HG03571 (cell line): ENCODE measurements around the gene STK11.

Source experiments
- ATAC-seq: cut with Tn5 transposase; IDR thresholded peaks from one replicate; pipeline ENCODE4 v1.9.1; 2021; ENCODE audit not compliant: unreplicated experiment

Gene STK11, protein sequence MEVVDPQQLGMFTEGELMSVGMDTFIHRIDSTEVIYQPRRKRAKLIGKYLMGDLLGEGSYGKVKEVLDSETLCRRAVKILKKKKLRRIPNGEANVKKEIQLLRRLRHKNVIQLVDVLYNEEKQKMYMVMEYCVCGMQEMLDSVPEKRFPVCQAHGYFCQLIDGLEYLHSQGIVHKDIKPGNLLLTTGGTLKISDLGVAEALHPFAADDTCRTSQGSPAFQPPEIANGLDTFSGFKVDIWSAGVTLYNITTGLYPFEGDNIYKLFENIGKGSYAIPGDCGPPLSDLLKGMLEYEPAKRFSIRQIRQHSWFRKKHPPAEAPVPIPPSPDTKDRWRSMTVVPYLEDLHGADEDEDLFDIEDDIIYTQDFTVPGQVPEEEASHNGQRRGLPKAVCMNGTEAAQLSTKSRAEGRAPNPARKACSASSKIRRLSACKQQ

DNA sequence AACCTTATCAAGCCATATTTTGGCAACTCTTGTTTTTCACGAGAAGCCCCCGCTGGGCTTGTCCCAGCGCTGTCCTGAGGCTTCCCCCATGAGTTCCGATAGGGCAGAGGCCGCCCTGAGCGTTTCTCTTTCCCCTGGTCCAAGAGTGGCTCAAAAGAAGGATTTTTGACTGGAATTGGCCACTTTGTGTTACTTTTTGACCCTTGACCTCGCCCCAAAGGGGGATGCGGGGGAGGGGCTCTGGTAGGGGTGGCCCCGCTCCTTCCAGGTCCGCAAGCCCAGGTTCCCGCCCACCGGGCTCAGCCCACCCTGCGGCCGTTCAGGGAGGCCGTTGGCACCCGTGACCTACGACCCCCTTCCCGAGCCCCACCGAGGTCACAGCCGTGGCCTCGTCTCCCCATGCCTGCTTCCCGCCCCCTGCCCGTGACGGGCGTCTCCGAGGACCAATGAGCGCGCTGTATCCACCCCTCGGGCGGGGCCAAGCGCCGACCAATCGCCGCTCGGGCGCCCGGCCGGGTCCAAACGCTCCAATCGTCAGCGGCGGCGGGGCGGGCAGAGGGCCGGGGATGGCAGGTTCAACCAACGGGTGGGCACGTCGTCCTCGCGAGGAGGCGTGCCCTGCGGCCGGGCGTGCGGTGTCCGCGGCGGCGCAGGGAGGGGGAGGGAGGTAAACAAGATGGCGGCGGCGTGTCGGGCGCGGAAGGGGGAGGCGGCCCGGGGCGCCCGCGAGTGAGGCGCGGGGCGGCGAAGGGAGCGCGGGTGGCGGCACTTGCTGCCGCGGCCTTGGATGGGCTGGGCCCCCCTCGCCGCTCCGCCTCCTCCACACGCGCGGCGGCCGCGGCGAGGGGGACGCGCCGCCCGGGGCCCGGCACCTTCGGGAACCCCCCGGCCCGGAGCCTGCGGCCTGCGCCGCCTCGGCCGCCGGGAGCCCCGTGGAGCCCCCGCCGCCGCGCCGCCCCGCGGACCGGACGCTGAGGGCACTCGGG lies at the start of gene STK11:
STK11 (plus strand) TSS at position 665 of the 986 bp plus-strand sequence. CDS start 1,136 bp downstream, outside the sequence.
- peak; percentile 67 for ATAC-seq

DNA sequence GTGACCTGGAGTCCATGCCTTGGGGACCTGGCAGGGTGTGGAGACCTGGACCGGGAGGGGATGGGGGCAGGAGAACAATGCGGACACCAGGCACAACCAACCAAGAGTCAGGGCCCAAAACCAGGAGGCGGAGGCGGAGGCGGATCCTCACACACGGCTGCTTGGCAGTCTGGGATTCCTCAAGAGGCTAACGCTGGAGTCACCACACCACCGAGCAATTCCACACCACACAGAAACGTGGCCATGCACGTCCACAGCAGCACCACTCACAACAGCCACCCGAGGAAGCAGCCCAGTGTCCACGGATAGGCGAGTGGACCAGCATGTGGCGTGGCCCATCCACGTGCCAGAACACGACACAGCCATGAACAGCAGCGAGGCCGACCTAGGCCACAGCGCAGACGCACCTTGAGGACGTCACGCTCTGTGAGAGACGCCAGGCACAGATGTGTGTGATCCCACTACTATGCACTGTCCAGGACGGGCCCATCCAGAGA lies 49.2 kb upstream of the STK11 start:
- ATAC-seq = no peak

DNA sequence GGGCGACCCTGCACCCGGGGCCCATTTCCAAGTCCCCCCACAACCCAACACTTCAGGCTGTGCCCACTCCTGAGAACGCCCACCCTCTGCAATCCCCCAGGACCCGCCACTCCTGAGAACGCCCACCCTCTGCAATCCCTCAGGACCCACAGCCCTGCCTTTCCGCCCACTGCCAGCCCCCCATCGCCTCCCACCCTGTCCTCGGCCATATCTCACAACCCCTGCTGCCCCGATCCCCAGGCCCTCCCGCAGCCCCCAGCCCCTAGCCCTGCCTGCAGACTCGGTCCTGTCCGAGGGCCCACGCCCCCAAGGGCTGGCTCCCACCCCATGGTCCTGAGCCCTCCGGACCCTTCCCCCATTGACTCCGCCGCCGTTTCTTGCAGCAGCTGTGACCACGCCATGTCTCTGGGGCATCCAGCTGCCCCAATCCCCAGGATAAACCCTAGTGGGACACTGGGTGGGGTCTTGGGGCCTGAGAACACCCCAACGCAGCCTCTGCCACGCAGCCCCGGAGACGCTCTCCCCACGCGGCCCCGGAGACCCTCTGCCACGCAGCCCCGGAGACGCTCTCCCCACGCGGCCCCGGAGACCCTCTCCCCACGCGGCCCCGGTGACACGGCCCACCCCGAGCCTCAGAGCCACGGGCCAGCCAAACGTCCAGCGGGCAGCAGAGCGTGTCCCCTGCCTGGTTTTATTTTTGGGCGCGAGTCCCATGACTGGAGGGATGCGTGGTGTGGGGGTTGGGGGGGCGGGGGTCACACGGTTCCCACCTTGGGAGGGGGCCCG lies 48.6 kb upstream of the STK11 start:
- no peak for ATAC-seq

DNA sequence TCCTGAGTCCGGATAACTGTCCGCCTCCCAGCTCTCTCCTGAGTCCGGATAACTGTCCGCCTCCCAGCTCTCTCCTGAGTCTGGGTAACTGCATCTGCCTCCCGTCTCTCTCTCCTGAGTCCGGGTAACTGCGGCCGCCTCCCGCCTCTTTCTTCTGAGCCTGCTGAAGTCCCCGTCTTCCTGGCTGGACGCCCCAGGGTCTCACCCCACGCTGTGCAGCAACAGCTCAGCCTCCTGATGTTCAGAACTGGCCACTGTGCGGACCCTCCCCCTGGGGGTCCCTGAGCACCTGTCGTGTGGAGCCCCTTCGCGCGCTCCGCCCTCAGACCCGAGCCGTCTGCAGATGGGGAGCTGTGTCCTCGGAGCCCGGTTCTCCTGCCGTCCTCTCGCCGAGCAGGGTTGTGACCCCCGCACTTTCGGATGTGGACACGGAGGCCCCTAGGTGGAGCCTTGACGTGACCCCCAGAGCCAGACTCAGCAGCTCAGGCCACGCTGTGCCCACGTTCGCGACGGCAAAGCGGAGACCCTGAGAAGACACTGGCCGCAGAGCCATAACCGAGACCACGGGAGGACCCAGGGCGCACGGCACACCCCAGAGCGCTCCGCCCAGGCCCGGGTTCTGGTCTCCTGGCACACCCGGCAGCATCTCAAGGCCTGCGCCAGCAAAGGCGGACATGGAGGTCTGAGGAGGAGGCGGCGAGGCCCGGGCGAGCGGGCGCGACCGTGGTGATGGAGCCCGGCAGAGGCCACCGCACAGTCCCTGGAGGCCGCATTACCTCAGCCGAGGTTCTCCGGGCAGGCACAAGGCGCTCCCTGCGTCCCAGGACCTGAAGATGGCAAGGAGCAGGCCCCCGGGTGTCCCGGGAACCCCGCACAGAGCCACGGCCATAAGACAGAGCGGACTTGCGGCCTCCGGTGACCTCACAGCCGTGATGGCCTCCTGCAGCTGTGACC lies 47.4 kb upstream of the STK11 start:
- no peak for ATAC-seq

DNA sequence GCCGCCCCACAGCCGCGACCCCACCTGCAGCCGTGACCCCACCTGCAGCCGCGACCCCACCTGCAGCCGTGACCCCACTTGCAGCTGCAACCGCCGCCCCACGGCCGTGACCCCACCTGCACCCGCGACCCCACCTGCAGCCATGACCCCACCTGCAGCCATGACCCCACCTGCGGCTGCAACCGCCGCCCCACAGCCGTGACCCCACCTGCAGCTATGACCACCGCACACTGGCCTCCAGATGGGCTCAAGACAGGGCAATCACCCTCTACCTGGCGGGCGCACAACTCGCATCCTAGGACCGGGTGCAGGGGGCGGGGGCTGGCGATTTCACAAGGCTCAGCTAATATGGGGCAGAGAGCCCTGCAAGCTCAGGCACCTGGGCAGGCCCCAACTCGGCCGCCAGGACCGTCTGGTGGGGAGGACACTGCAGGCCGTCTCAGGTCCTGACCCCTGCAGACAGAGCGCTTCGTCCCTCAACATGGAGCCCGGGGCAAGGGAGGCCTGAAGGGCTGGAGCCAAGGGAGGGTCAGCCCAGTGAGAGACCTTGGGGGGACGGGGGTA lies 46.6 kb upstream of the STK11 start:
- no peak for ATAC-seq

DNA sequence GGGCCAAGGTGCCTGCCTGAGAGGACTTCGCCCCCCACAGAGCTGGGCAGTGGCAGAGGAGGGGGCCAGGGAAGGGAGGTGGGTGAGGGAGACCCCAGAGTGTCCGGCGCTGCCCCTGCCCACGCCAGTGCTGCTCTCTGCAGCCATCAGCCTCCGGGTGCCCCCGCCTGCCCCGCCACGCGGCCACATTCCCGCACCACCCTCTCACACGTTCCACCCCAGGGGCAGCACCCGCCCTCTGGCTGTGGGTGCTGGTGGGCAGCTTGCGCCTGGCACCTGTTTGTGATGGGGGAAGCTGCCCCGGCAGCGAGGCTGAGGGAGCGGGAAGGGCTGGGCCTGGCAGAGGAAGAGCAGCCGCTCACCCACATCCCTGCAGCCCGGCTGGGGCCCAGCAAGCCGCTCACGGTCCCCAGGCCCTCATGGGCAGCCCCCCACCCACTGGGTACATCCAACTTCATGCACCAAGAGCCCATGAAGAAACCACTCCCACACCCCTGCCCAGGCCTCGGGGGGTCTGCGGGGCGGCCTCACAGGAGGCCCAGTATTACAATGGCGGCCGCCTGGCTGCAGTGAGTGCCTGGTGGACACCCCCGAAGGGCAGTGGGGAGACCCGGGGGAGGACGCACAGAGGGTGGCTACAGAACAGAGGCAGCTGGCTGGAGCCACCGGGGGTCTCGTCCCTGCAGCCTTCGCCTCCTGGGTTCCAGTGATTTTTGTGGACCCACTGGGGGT lies 45.5 kb upstream of the STK11 start:
- no peak for ATAC-seq

DNA sequence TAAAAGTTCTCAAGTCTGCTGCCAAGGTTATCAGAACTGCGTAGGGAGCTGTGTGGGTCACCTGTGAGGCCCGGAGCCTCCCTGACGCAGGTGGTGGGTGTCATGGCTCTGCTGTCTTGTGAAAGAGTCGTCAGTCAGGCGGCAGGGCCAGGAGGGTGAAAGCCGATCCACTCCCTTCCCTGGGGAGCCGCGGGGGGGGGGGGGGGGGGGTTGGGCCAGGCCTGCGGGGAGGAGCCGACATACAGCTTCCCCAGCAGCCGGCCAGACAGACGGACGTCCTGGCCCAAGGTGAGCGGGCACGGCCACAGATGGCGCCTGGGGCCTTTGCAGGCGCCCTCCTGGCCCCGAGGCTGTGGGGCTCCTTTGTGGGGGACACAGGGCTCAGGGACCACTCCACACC lies 43.9 kb upstream of the STK11 start:
- no peak for ATAC-seq

DNA sequence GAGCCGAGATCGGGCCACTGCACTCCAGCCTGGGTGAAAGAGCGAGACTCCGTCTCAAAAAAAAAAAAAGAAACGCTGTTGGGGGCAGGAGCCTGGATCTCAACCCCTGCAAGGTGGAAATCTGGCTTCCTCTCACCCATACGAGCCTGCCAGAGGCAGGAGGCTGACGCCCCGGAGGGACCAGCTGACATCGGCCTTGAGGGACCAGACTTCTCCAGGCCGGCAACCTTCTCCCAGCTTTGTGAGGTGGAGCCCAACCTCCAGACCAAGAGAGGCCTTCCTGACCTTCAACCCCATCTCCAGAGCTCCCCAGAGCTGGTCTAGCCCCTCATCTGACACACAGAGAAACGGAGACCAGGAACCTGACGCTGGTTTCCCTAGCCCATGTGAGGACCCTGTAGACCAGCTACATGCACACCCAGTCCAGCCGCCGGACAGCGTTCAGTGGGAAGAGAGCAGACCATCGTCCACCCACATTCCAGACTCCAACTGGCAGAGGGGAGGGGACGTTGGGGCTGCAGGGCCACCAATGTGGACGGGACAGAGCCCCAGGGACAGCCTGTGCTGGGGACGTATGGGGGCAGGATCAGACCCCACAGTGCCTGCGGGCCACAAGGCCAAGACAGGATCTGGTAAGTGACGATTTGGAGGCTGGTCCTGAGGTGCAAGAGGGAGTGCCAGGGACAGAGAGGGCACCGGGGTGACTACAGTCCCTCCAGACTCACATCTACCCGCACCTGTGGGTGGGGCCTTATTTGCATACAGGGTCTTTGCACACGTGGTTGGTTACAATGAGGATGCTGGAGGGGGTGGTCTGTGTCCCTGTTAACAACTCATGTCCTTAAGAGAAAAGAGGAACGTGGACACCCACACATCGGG lies 42.9 kb upstream of the STK11 start:
- ATAC-seq = no peak

DNA sequence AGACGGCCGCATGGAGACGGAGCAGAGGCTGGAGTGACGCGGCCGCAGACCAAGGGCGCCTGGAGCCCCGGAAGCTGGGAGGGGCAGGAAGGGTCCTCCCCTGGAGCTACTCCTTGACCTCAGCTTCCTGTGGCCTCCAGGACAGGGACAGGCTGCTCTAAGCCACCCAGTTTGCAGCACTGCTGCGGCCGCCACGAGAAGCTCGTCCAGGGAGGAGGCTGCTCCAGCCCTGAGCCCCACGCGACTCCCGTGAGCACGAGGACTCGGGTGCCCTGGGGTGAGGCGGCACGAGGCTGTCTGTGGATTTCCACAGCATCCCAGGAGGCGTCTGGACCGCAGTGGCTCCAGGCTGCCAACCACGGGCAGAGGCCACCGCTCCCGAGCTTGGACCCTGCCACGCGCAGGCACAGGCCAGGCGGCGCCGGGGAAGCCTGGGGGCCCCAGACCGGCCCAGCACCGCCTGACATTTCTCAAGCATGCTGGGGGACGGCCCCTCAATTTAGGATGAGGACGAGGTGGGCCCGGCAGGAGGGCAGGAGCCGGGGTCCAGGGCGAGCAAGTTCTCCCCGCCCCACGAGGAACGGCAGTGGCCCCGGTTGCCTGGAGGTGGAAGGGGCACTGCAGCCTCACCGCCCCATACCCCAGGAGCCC lies 42.2 kb upstream of the STK11 start:
- ATAC-seq = no peak

DNA sequence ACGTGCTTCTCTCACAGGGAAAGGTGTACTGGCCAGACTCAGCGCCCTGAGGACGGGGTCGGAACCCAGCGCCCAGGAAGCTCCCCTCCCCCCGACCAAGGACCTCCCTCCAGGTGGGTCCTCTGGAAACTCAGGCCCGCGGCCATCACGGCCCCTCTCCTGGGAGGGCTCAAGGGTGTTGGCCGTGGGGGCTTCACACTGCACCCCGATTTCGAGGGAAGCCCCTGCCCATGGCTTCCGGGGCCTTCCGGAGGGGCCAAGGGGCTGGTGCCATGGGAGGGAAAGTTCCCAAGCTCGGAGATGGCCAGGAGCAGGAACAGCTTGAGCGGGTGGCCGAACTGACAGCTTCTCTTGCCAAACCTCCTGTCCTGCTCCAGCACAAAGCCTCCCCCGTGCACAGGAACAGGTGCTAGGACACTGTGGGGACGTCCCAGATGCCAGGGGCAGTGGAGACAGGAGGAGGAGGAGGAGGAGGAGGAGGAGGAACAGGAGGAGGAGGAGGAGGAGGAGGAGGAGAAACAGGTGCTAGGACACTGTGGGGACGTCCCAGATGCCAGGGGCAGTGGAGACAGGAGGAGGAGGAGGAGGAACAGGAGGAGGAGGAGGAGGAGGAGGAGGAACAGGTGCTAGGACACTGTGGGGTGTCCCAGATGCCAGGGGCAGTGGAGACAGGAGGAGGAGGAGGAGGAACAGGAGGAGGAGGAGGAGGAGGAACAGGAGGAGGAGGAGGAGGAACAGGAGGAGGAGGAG lies 41.5 kb upstream of the STK11 start:
- no peak for ATAC-seq

DNA sequence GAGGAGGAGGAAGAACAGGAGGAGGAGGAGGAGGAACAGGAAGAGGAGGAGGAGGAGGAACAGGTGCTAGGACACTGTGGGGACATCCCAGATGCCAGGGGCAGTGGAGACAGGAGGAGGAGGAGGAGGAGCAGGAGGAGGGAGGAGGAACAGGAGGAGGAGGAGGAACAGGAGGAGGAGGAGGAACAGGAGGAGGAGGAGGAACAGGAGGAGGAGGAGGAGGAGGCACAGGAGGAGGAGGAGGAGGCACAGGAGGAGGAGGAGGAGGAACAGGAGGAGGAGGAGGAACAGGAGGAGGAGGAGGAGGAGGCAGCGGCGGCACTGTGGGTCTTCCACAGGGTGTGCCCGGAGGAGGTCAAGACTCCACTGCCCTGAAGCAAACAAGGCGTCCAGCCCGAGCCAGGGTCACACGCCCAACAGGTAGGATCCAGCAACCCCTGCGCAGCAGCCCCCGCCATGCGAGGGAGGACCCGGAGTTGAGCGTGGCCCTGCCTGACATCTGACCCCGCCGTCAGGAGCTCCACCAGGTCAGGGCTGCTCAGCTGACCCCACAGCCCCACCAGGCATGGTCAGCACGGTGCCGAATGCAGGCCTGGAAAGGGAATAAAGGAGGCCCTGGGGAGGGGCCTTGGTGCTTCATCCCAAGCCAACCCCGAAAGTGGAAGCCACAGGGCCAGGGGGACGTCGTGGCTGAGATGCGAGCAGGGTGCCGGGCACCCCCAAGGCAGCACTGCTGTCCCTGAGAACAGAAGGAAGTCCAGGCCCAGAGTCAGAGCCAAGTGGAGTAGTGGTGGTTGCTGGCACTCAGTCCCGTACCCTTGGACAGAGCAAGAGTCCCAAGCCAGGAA lies 40.7 kb upstream of the STK11 start:
- no peak for ATAC-seq

DNA sequence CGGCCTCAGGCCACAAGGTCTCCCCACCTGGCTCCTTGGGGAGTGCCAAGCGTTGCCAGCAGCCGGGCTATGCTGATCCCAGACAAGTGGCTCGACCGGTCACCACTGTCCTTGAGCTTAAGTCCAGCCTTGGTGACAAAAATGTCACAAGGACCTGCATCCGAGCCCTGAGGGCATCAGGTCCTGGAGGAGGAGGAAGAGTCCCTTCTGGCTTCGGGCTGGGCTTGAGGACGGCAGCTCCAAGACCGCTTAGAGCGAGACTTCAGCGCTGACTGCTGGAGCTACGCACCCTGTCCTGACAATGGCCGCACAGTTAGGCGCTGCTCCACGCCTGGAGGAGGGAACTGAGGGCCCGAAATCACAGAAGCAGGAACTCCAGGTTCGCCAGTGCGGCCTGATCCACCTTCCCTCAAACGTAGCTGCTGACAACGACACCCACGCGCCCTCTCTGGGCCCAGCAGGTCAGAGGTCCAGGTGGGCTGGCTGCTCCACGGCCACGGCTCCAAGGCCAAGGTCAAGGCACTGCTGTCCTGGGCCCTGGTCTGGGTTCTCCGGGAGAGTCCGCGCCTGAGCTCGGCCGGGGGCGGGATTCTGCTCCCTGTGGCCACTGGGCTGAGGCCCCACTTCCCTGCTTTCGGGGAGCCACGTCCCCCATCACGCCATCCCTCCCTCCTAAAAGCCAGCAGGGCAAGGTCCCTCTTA lies 38.6 kb upstream of the STK11 start:
- ATAC-seq = no peak

DNA sequence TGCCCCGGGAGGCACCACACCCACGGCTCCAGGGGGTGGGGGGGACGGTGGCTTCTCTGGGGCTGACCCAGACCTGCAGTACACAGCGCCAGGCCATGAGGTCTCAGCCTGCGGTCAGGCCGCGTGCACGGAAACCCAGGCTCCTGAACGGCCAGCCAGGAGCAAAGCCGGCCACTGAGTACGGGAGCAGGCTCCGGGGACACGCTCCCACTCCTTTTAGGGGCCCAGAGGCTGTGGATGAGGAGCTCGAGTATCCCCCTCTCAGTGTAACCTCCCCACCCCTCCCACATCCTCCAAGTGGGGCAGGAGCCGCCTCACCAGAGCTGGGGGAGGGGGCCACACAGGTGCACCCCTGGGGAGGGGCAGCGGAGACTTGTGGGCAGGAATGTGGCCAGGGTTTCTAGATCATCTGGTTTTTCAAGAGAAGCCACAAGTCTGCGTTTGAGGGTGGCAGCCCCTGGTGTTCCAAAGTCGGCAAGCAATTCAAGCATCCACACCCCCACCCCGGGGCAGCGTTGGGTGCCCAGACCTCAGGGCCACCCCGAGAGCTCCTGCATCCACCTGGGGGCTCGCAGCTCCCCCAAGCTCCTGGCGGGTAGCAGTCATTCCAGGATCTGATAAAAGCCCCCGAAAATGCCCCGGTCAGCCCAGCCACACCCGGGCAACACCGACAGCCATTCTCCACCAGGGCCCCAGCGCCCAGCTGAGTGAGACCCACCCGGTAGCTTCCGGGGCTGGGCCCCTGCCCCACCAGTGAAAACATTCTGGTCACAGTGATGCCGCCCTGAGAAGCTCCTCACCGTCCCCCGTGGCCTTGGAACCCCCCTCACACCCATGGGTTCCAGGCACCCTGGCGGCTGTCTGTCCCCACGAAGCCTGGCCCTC lies 37.6 kb upstream of the STK11 start:
- no peak for ATAC-seq
